Neural progenitor cell (in vitro differentiated cells): ENCODE measurements around the gene CARMIL1.

ENCODE experiments used
- EZH2 ChIP-seq: fragments of 200-600 bp; sonication (generic); IDR thresholded peaks from 2 replicates; pipeline ENCODE4 v1.6.1; 2017; ENCODE audit warnings: antibody characterized with exemption, mild to moderate bottlenecking, moderate library complexity
- EZH2phosphoT487 ChIP-seq: fragments of 200-600 bp; sonication (generic); IDR thresholded peaks from 2 replicates; pipeline ENCODE4 v1.6.1; 2017; ENCODE audit warnings: antibody characterized with exemption
- TF ChIP-seq, protein P1 (sequence below): fragments of 200-600 bp; sonication (generic); IDR thresholded peaks from 2 replicates; pipeline ENCODE4 v1.5.1; 2017; ENCODE audit warnings: antibody characterized with exemption, mild to moderate bottlenecking

DNA sequence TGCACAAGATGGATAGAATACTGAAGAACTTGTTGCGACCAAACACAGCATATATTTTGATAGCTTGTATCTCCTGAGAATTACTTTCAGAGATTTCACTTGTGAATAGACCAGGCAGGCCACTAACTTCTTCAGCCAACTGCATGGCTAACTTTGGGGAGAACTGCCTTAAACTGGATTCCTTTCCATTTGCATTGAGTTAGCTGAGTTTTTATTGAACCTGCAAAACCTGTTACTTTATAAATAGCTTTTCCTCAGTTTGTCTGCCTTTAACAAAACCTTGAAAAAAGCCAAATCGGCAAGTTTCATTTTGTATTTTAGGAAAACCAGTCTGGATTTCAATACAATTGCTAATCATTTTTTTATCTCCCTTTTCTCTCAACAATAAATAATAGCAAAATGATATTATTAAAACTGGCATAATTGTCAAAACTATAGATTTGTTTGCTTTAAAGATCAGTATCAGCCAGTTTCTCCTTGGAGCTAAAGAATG is 300.3 kb downstream of the CARMIL1 start:
- no peak for TF ChIP-seq EZH2
- TF ChIP-seq, protein P1, sequence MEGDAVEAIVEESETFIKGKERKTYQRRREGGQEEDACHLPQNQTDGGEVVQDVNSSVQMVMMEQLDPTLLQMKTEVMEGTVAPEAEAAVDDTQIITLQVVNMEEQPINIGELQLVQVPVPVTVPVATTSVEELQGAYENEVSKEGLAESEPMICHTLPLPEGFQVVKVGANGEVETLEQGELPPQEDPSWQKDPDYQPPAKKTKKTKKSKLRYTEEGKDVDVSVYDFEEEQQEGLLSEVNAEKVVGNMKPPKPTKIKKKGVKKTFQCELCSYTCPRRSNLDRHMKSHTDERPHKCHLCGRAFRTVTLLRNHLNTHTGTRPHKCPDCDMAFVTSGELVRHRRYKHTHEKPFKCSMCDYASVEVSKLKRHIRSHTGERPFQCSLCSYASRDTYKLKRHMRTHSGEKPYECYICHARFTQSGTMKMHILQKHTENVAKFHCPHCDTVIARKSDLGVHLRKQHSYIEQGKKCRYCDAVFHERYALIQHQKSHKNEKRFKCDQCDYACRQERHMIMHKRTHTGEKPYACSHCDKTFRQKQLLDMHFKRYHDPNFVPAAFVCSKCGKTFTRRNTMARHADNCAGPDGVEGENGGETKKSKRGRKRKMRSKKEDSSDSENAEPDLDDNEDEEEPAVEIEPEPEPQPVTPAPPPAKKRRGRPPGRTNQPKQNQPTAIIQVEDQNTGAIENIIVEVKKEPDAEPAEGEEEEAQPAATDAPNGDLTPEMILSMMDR: no peak
- no peak for TF ChIP-seq EZH2phosphoT487
